Endometrial microvascular endothelial cells (primary cell): Measurements from ENCODE around the gene PRKAR1B. TPM values are rescaled to one million over a fixed set of nuclear protein-coding genes. Genes with fewer than 3 reads are reported as not detected.
"Not testable (repeated sequence)": the region's sequence is repeated elsewhere in the genome, so short reads cannot be mapped to it uniquely, and the experiment has no call there.

Source experiments
- in situ Hi-C: cut with HindIII; loops from 2 replicates; pipeline ENCODE4 v1.10.0; 2017; ENCODE audit warnings: low sequenced_read_pairs, low pct_unique_long_range_greater_than_20kb; ENCODE audit errors: inconsistent ontology term
- total RNA-seq: library from RNA; depleted of rRNA; stranded (reverse); fragments of >200 nt; gene quantifications from one replicate; pipeline ENCODE4 v1.2.3, GENCODE V29; 2015; ENCODE audit errors: inconsistent ontology term

PRKAR1B gene
- total RNA-seq, 1 donor from 2014 or later, result 17.2 TPM

GRCh38 chr7:562789-563628, 164.1 kb downstream of the PRKAR1B start:
- in situ Hi-C loops, result no loop called here

- in situ Hi-C loops, result no loop called here
These were observed 164.8 kb downstream of the PRKAR1B start for GRCh38 chr7:562374-562675.

DNA sequence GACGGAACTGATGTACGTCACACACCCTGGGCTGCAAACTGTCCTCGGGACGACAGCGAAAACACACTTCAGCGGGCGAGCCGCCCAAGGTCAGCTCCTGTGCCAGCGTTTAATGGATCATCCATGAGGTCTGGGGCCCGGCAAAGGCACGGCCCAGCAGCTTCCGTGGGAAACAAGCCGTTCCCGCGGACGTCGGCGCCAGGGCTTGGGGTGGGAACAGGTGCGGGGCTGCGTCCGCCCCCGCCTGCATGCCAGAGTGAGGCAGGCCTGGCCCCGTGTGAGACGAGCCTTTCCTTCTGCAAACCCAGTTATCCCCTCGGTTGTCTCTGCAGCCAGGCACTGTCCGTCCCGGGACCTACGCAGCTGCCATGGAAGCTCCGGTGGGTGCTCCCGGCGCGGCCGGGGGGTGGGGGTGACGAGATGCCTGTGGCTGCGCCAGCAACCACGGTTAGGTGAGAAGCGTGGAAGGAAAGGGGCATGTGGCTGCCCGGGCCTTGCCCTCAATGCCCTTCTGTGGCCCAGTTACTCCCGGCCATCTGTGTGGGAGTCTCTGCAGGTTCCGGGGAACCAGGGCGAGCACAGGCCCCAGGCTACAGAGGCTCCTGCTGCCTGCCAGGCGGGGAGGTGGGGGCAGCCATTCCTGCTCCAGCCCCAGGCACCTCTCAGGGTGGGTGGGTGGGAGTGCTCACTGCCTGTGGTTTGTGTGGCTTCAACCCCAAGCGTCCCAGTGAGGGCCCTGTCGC, 165.3 kb downstream of the PRKAR1B start:
- in situ Hi-C loops, result no loop called here

DNA sequence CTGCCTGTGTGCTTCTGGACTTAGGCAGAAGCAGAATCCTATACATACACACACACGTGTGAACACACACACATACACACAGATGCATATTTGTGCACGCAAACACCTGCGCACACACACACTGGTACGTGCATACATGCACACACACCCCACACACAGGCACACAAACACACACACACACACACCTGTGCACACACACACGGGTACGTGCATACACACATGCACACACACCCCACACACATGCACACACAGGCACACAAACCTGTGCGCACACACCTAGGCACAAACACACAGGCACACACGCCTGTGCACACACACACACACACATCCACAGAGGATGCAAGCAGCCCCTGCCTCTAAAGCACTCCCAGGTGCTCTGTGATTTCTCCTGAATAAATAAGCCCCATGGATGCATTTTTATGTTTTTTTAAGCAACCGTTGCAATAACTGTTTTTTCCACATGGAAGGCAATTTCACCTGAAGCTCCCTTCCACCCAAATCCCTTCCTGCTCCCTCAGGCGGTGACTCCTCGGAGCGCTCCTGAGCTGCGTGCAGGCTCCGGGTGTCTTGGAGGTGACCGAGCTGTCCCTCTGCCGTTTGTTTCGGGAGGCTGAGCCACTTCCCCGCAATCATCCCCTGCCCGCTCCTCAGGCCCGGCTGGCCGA, 166.0 kb downstream of the PRKAR1B start:
- in situ Hi-C loops, result no loop called here

DNA sequence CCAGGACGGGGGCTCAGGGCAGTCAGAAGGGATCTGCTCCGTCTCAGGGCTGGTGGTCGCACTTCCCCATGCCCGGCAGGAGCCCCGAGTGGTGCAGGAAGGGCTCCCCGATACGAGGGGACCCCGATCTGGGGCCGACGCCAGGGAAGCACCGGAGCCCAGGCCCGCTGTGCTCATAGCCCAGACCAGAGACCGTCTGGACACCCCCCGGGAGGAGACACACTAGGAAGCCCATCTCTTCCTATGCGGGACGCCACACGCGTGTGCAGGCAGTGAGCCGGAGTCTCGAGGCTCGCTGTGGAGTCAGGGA, 167.7 kb downstream of the PRKAR1B start:
- in situ Hi-C loops, result no loop called here

DNA sequence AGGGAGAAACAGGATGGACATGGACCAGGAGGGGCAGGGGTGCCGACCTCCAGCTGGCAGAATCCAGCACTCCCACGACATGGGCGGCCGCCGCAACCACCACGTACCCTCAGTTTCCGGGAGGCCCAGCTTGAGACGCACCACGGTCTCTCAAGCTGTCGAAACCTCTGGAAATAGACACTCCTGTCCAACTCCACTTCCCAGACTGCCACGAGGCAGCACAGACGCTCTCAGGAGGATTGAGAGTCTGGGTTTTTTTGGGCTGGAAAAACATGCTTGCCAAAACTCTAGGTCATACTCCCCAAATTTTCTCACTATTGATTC, 169.6 kb downstream of the PRKAR1B start:
- in situ Hi-C loops, result no loop called here

DNA sequence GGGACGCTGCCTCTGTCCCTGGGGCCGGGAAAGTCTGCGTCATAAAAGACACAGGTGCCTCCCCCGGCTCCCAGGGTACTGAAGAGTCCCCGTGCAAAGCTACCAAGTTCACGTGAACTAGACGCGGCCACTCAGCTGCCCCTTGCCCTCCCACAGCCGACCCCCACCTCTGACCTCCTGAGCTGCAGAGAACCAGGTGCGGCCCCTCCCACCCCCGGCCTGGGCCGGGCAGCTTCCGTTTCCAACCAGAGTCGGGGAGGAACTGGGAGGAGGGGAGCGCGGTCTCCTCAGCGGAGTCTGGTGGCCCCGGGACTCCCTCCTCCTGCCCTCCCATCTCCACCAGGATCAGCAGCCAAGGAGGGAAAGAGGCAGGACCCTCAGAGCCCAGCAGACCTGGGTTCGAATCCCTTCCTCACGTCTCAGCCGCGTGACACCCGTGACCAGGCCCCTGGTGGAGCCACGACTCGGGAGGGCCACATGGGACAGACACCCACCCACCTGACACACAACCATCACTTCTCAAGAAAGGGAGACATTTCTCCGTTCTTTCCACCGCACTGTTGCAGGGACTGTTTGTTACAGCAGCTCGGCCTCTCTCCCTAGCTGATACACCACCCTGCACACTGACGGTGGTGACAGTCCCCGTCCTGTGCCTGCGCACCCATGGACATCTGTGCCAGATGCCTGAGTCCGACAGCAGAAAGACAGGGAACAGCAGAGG, 170.1 kb downstream of the PRKAR1B start:
- in situ Hi-C loops, result no loop called here

- in situ Hi-C loops, result no loop called here
These were observed 170.7 kb downstream of the PRKAR1B start for GRCh38 chr7:556291-556826.

- in situ Hi-C loops, result no loop called here
These were observed 171.4 kb downstream of the PRKAR1B start for GRCh38 chr7:555551-556160.

DNA sequence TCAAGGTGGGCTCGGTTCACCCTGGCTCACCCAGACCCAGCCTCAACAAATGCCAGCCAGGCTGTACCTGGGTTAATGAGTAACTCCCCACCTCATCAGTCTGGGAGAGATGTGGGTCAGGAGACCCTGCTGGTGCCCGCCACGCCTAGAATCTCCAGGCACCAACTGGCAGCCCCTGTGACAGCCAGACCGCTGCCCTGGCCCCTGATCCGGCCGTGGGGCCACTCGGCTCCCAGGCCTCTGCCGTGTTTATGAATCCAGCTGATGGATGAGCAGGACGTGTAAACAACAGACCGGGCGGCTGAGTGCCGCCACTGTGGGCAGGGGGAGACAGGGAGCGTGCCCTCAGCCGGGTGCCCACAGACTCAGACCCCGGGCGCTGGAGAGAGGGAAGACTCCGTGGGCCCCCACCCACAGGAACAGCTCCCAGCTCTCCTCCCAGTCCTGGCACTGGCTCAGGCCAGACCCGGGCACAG, 173.4 kb downstream of the PRKAR1B start:
- in situ Hi-C loops, result no loop called here

DNA sequence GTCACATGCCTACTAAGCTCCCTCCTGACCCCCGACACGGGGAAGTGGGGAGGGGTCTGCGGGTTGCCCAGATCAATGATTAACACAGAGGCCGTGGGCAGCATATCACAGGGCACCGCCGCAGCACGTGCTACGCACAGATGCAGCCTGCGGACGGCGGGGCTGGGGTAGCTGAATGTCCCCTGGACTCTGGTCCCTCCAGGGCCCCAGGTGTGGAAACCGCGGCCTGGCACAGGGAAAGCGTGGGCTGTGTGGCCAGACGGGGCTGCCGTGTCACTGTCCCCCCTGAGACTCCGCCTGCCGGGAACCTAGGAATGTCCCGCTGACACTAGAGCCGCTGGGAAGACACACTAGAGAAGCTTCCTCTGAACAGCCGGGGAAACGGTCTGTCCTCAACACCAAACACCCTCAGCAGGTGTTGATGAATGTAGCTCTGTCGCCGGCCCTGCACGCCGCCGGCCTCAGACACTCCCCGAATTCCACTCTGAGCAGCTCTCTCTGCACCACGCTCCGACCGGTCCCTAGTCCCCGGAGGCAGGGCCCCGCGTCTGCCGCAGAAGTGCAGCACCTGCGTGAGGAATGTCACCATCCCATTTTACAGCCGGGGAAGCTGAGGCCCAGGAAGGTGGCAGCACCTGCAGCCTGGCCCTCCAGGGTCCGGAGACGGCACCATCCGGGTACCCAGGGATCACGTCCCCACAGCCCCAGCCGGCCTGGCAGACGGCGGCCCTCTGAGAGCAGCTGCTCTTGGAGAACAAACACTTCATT, 174.0 kb downstream of the PRKAR1B start:
- in situ Hi-C loops, result no loop called here

DNA sequence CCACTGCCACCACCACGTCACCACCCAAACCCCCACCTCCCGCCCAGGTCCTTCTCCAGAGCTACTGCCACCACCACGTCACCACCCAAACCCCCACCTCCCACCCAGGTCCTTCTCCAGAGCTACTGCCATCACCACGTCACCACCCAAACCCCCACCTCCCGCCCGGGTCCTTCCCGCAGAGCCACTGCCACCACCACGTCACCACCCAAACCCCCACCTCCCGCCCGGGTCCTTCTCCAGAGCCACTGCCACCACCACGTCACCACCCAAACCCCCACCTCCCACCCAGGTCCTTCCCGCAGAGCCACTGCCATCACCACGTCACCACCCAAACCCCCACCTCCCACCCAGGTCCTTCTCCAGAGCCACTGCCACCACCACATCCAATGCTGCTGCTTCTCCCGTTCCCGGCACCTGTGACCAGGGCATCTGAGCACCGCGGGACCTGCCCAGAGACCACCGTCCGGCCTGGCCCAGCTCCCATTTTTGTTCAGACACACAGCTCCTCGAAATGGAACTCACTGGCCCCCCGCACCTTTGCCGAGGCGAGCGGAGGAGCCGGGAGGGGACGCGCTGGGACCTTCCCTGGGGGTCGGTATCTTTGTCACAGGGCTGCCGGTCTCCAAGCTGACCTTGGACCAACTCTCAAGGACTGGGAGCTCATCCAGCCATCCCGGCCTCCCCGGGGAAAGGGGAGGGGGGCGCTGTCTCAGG, 174.8 kb downstream of the PRKAR1B start:
- in situ Hi-C loops, result not testable (repeated sequence)

- in situ Hi-C loops, result not testable (repeated sequence)
These were observed 175.5 kb downstream of the PRKAR1B start for GRCh38 chr7:551615-551970.

DNA sequence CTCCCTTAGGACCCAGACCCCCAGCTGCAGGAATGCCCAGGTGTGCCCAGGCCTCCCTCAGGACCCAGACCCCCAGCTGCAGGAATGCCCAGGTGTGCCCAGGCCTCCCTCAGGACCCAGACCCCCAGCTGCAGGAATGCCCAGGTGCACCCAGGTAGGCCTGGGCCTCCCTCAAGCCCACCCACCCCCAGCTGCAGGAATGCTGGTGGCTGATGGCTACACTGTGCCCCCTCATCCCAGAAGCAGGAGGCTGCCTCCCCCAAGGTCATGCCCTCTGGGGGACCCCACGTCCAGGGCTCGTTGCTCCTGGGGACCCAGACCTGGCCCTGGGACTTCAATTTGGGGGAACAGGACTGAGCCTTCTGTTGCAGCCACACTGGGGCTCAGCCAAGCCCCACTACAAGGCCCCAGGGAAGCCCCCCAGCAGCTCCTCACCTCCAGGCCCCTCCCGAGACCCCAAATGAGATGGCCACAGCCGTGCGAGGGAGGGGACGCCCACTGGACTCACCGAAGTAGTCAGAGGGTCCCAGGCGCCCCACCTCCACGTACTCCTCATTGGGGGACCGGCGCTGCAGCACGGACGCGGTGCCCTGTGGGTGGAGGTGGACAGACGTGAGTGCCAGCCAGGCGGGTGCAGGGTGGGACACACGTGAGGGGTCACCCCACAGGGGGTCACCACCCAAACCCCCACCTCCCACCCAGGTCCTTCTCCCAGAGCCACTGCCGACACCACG, 176.0 kb downstream of the PRKAR1B start:
- in situ Hi-C loops, result no loop called here

GRCh38 chr7:549891-550625, 177.0 kb downstream of the PRKAR1B start:
- in situ Hi-C loops, result no loop called here

- in situ Hi-C loops, result no loop called here
These were observed 177.8 kb downstream of the PRKAR1B start for GRCh38 chr7:549066-549890.
